OCI-LY7 (cell line): ENCODE measurements around the gene FAM76A. TPM values are rescaled to one million over a fixed set of nuclear protein-coding genes. Genes with fewer than 3 reads are reported as not detected.
"Not testable (repeated sequence)": the region's sequence is repeated elsewhere in the genome, so short reads cannot be mapped to it uniquely, and the experiment has no call there.

Source experiments
- BruUV-seq: library from RNA; stranded (reverse); fragments of 400-500 nt; replicated peaks from 2 replicates; lab custom pipeline; 2021; lab: Mats Ljungman, UMichigan
- CTCF ChIA-PET: fragments of 300-600 bp; sonication (Branson Sonifier 250); formaldehyde crosslinking; loops from one replicate; lab custom pipeline; 2022; ENCODE audit warnings: antibody characterized with exemption; ENCODE audit not compliant: unreplicated experiment; lab: Charles Lee
- POLR2A ChIA-PET: fragments of 300-600 bp; sonication (Branson Sonifier 250); formaldehyde crosslinking; loops from one replicate; lab custom pipeline; 2022; ENCODE audit warnings: antibody characterized with exemption; lab: Charles Lee
- DNase-seq: peaks from one replicate; pipeline ENCODE4 v3.0.0-alpha.2; 2015; ENCODE audit warnings: low spot score
- H2AFZ ChIP-seq: fragments of 200-600 bp; sonication (generic), shearing (Covaris generic); 2 replicates; pipeline ENCODE4 v1.6.1; 2014; ENCODE audit warnings: mild to moderate bottlenecking, antibody characterized with exemption, low read length, moderate library complexity
- H3K27ac ChIP-seq: fragments of 200-600 bp; sonication (generic); 2 replicates; pipeline ENCODE4 v1.5.1; 2014; ENCODE audit warnings: mixed run types, low read depth, mild to moderate bottlenecking, moderate library complexity, low read length, inconsistent platforms; ENCODE audit not compliant: poor library complexity, severe bottlenecking
- H3K36me3 ChIP-seq: fragments of 200-600 bp; sonication (generic); 2 replicates; pipeline ENCODE4 v1.6.1; 2014; ENCODE audit warnings: mild to moderate bottlenecking, antibody characterized with exemption, low read length, moderate library complexity, mixed read lengths; ENCODE audit not compliant: insufficient read depth
- H3K4me1 ChIP-seq: fragments of 200-600 bp; sonication (generic); 2 replicates; pipeline ENCODE4 v1.5.1; 2014; ENCODE audit warnings: mild to moderate bottlenecking, low read length; ENCODE audit not compliant: insufficient read depth, poor library complexity, severe bottlenecking
- H3K4me2 ChIP-seq: fragments of 200-600 bp; sonication (generic); 2 replicates; pipeline ENCODE4 v1.6.1; 2014; ENCODE audit warnings: mild to moderate bottlenecking, low read length
- H3K4me3 ChIP-seq: fragments of 200-600 bp; sonication (generic); 2 replicates; pipeline ENCODE4 v1.5.1; 2014; ENCODE audit warnings: mild to moderate bottlenecking, low read depth, low read length; ENCODE audit not compliant: poor library complexity, severe bottlenecking
- H3K79me2 ChIP-seq: fragments of 200-600 bp; sonication (generic); 2 replicates; pipeline ENCODE4 v1.6.1; 2016; ENCODE audit warnings: low read depth, mild to moderate bottlenecking, low read length, moderate library complexity, mixed read lengths; ENCODE audit not compliant: insufficient read depth
- H3K9me2 ChIP-seq: fragments of 200-600 bp; sonication (generic); 2 replicates; pipeline ENCODE4 v1.6.1; 2016; ENCODE audit warnings: mild to moderate bottlenecking, low read length, mixed read lengths; ENCODE audit not compliant: insufficient read depth
- H3K9me3 ChIP-seq: fragments of 200-600 bp; sonication (generic); 2 replicates; pipeline ENCODE4 v1.6.1; 2014; ENCODE audit warnings: mild to moderate bottlenecking, mixed run types, low read length, mixed read lengths
- H4K20me1 ChIP-seq: fragments of 200-600 bp; sonication (generic); 2 replicates; pipeline ENCODE4 v1.6.1; 2014; ENCODE audit warnings: mild to moderate bottlenecking, antibody characterized with exemption, low read length, moderate library complexity, mixed read lengths; ENCODE audit not compliant: insufficient read depth
- CTCF ChIP-seq: fragments of 200-600 bp; sonication (generic); conservative IDR thresholded peaks from 2 replicates; pipeline ENCODE4 v1.5.1; 2014; ENCODE audit warnings: mild to moderate bottlenecking, antibody characterized with exemption, low read length, moderate library complexity, mixed read lengths
- EZH2phosphoT487 ChIP-seq: fragments of 200-600 bp; sonication (generic); IDR thresholded peaks from 2 replicates; pipeline ENCODE4 v1.6.1; 2018; ENCODE audit warnings: low read depth, borderline replicate concordance, mild to moderate bottlenecking, mixed run types, antibody characterized with exemption, low read length, moderate library complexity, mixed read lengths
- intact Hi-C: fragments of 100-400 bp; cut with micrococcal nuclease; formaldehyde crosslinking; loops from one replicate; pipeline ENCODE4 v1.10.0; 2022; ENCODE audit not compliant: unreplicated experiment
- total RNA-seq, 2 experiments: library from RNA; depleted of rRNA in 1 of 2; stranded (reverse); fragments of >200 nt in 1 of 2; shearing (Covaris generic) in 1 of 2; gene quantifications; 2 replicates each; pipeline ENCODE4 v1.2.3, GENCODE V29; 2014 to 2022

Gene FAM76A
- total RNA-seq, 2 experiments from 2014 or later, result 16.3 to 18.6 TPM

- ChIA-PET CTCF (no interaction called here), POLR2A (interaction anchor here (0.6 kb wide), 2 partner anchors 13 to 377 kb away, joined by 3 to 4 read pairs; no protein-coding TSS in a partner anchor)
- Histone ChIP-seq H3K79me2 (no peaks in the 10 kb centered on the region), H3K9me3 (peaks cover 7% of the 10 kb centered on the region; the same call in 1 of the 2 replicates), H3K4me3 (no peak overlapping the region), H4K20me1 (no peaks in the 10 kb centered on the region), H2AFZ (no peak overlapping the region), H3K27ac (no peak overlapping the region), H3K4me2 (no peak overlapping the region), H3K36me3 (no peaks in the 10 kb centered on the region), H3K4me1 (no peaks in the 10 kb centered on the region), H3K9me2 (no peaks in the 10 kb centered on the region)
- intact Hi-C loops, result loop anchor here (10.0 kb wide), 1 partner anchor 156 kb away; the partner anchor contains the start of gene PPP1R8
- no peak for DNase-seq
- no TSS peak for BruUV-seq
- TF ChIP-seq EZH2phosphoT487 (no peak), CTCF (no peak)
These were observed 47.0 kb upstream of the FAM76A start for GRCh38 chr1:27678747-27679146.

GRCh38 chr1:27680225-27680791, 45.5 kb upstream of the FAM76A start:
- H3K4me3 ChIP-seq, H3K9me2 ChIP-seq, H2AFZ ChIP-seq, H3K27ac ChIP-seq, BruUV-seq, H3K9me3 ChIP-seq, H3K4me2 ChIP-seq, H4K20me1 ChIP-seq, intact Hi-C loops, DNase-seq, H3K4me1 ChIP-seq, CTCF ChIA-PET, H3K36me3 ChIP-seq, H3K79me2 ChIP-seq: not testable (repeated sequence)
- POLR2A ChIA-PET, result interaction anchor here (0.6 to 0.7 kb wide), 2 partner anchors 8 to 143 kb away, joined by 3 read pairs; no protein-coding TSS in a partner anchor

GRCh38 chr1:27681580-27681979, 44.2 kb upstream of the FAM76A start:
- H4K20me1 ChIP-seq, H3K9me3 ChIP-seq, H3K9me2 ChIP-seq, BruUV-seq, H3K4me3 ChIP-seq, H2AFZ ChIP-seq, H3K79me2 ChIP-seq, H3K4me2 ChIP-seq, H3K27ac ChIP-seq, POLR2A ChIA-PET, CTCF ChIA-PET, intact Hi-C loops, DNase-seq, H3K4me1 ChIP-seq, H3K36me3 ChIP-seq: not testable (repeated sequence)
